Measurements from ENCODE around the gene SGF29.
"Not testable (repeated sequence)": the region's sequence is repeated elsewhere in the genome, so short reads cannot be mapped to it uniquely, and the experiment has no call there.

Gene SGF29

GRCh38 chr16:28524681-28525171, 29.0 kb upstream of the SGF29 start:
- no peaks in the 10 kb centered on the region for H3K79me2 ChIP-seq (ENCODE audit: insufficient read depth, low read length)
- no peak overlapping the region; the same call in 1 of the 2 replicates for H2AFZ ChIP-seq (ENCODE audit: low read depth, low read length)
- no peaks in the 10 kb centered on the region for H4K20me1 ChIP-seq (ENCODE audit: insufficient read depth, low read length)
- no peaks in the 10 kb centered on the region for H3K9me3 ChIP-seq (ENCODE audit: insufficient read depth, low read length, severe bottlenecking)
- ATAC-seq (ENCODE audit: insufficient read depth, low read depth) = no peak
- no peak overlapping the region for H3K27ac ChIP-seq (ENCODE audit: low read length)
- H3K4me1 ChIP-seq (ENCODE audit: insufficient read depth, low read length) = no peaks in the 10 kb centered on the region
- no peaks in the 10 kb centered on the region for H3K36me3 ChIP-seq (ENCODE audit: insufficient read depth, low read length)
- H3K4me2 ChIP-seq (ENCODE audit: insufficient read depth, low read length) = no peak overlapping the region
- no peak for DNase-seq
- no peaks in the 10 kb centered on the region for H3K27me3 ChIP-seq (ENCODE audit: insufficient read depth, low read length, poor library complexity)
- no peak overlapping the region for H3K4me3 ChIP-seq (ENCODE audit: low read depth in 1 of 2, low read length in 2 of 2)
- TF ChIP-seq, protein P1, sequence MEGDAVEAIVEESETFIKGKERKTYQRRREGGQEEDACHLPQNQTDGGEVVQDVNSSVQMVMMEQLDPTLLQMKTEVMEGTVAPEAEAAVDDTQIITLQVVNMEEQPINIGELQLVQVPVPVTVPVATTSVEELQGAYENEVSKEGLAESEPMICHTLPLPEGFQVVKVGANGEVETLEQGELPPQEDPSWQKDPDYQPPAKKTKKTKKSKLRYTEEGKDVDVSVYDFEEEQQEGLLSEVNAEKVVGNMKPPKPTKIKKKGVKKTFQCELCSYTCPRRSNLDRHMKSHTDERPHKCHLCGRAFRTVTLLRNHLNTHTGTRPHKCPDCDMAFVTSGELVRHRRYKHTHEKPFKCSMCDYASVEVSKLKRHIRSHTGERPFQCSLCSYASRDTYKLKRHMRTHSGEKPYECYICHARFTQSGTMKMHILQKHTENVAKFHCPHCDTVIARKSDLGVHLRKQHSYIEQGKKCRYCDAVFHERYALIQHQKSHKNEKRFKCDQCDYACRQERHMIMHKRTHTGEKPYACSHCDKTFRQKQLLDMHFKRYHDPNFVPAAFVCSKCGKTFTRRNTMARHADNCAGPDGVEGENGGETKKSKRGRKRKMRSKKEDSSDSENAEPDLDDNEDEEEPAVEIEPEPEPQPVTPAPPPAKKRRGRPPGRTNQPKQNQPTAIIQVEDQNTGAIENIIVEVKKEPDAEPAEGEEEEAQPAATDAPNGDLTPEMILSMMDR (IDR thresholded peaks at IDR 0.05; ENCODE audit: borderline replicate concordance, extremely low read depth, low read length, poor library complexity, severe bottlenecking) = no peak
- TF ChIP-seq EZH2 (IDR thresholded peaks at IDR 0.05; ENCODE audit: borderline replicate concordance, low read depth, low read length, severe bottlenecking) = no peak
- H3K9ac ChIP-seq (ENCODE audit: low read depth, low read length) = no peak overlapping the region

DNA sequence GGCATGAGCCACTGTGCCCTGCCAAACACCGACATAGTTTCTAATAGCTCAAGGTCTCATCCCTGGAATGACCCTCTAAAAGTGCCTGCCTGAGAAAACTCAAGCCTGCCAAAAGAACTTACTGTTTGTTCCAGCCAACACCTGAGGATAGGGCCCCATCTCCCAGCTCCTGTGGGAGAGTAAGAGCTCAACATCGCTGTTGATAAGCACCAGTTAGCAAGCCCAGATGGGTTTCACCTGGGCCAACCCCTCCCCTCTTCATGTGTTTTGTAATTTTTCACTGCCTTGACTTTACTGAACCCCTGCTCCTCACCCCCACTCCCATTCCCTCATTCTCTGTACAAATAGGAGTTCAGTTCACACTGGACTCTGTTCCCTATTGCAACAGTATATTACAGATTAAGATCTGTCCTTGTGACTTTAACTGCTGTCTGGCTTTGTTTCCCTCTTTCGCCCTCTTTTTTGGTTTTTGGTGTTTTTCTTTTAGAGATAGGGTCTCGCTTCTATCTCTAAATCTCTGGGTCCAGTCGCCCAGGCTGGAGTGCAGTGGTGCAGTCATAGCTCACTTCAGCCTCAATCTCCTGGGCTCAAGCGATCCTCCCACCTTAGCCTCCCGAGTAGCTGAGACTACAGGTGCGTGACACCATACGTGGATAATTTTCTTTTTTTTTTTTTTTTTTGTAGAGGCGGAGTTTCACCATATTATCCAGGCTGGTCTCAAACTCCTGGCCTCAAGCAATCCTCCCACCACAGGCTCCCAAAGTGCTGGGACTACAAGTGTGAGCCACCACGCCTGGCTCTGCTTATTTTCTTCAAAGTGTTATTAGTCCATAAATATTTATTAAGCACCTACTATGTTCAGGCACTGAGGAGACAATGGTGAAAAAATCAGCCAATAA, 27.3 kb upstream of the SGF29 start:
- no peaks in the 10 kb centered on the region for H4K20me1 ChIP-seq (ENCODE audit: insufficient read depth, low read length)
- H3K27ac ChIP-seq (ENCODE audit: low read length) = no peak overlapping the region
- H3K4me2 ChIP-seq (ENCODE audit: insufficient read depth, low read length) = no peak overlapping the region
- ATAC-seq (ENCODE audit: insufficient read depth, low read depth) (no peak), DNase-seq (no peak)
- TF ChIP-seq, protein P1 (IDR thresholded peaks at IDR 0.05; ENCODE audit: borderline replicate concordance, extremely low read depth, low read length, poor library complexity, severe bottlenecking) = no peak
- TF ChIP-seq EZH2 (IDR thresholded peaks at IDR 0.05; ENCODE audit: borderline replicate concordance, low read depth, low read length, severe bottlenecking) = no peak
- H3K9ac ChIP-seq (ENCODE audit: low read depth, low read length) = no peak overlapping the region
- H2AFZ ChIP-seq (ENCODE audit: low read depth, low read length) = no peak overlapping the region
- H3K79me2 ChIP-seq (ENCODE audit: insufficient read depth, low read length) = no peaks in the 10 kb centered on the region
- no peak overlapping the region for H3K4me3 ChIP-seq (ENCODE audit: low read depth in 1 of 2, low read length in 2 of 2)
- H3K36me3 ChIP-seq (ENCODE audit: insufficient read depth, low read length) = no peaks in the 10 kb centered on the region
- H3K9me3 ChIP-seq (ENCODE audit: insufficient read depth, low read length, severe bottlenecking) = no peaks in the 10 kb centered on the region
- no peaks in the 10 kb centered on the region for H3K4me1 ChIP-seq (ENCODE audit: insufficient read depth, low read length)
- H3K27me3 ChIP-seq (ENCODE audit: insufficient read depth, low read length, poor library complexity) = no peaks in the 10 kb centered on the region

- not testable (repeated sequence) for H3K4me1 ChIP-seq (ENCODE audit: insufficient read depth, low read length)
These were observed 26.5 kb upstream of the SGF29 start for GRCh38 chr16:28527100-28527785.

GRCh38 chr16:28527985-28528384, 25.7 kb upstream of the SGF29 start:
- no peaks in the 10 kb centered on the region for H3K36me3 ChIP-seq (ENCODE audit: insufficient read depth, low read length)
- TF ChIP-seq EZH2 (IDR thresholded peaks at IDR 0.05; ENCODE audit: borderline replicate concordance, low read depth, low read length, severe bottlenecking) = no peak
- TF ChIP-seq, protein P1 (IDR thresholded peaks at IDR 0.05; ENCODE audit: borderline replicate concordance, extremely low read depth, low read length, poor library complexity, severe bottlenecking) = no peak
- no peaks in the 10 kb centered on the region for H3K4me1 ChIP-seq (ENCODE audit: insufficient read depth, low read length)
- H4K20me1 ChIP-seq (ENCODE audit: insufficient read depth, low read length) = no peaks in the 10 kb centered on the region
- DNase-seq = no peak
- H3K4me3 ChIP-seq (ENCODE audit: low read depth in 1 of 2, low read length in 2 of 2) = no peak overlapping the region
- no peak overlapping the region for H2AFZ ChIP-seq (ENCODE audit: low read depth, low read length)
- H3K27ac ChIP-seq (ENCODE audit: low read length) = no peak overlapping the region
- no peaks in the 10 kb centered on the region for H3K79me2 ChIP-seq (ENCODE audit: insufficient read depth, low read length)
- no peaks in the 10 kb centered on the region for H3K9me3 ChIP-seq (ENCODE audit: insufficient read depth, low read length, severe bottlenecking)
- H3K4me2 ChIP-seq (ENCODE audit: insufficient read depth, low read length) = no peak overlapping the region
- H3K27me3 ChIP-seq (ENCODE audit: insufficient read depth, low read length, poor library complexity) = no peaks in the 10 kb centered on the region
- H3K9ac ChIP-seq (ENCODE audit: low read depth, low read length) = no peak overlapping the region
- ATAC-seq (ENCODE audit: insufficient read depth, low read depth) = no peak

More at GRCh38 chr16:28527100-28527785, 26.5 kb upstream of the SGF29 start:
- not testable (repeated sequence) for H3K9ac ChIP-seq (ENCODE audit: low read depth, low read length); H3K79me2 ChIP-seq (ENCODE audit: insufficient read depth, low read length); DNase-seq; H3K27me3 ChIP-seq (ENCODE audit: insufficient read depth, low read length, poor library complexity); H2AFZ ChIP-seq (ENCODE audit: low read depth, low read length); H3K27ac ChIP-seq (ENCODE audit: low read length); ATAC-seq (ENCODE audit: insufficient read depth, low read depth); H4K20me1 ChIP-seq (ENCODE audit: insufficient read depth, low read length); H3K36me3 ChIP-seq (ENCODE audit: insufficient read depth, low read length); H3K4me3 ChIP-seq (ENCODE audit: low read depth in 1 of 2, low read length in 2 of 2); H3K4me2 ChIP-seq (ENCODE audit: insufficient read depth, low read length); H3K9me3 ChIP-seq (ENCODE audit: insufficient read depth, low read length, severe bottlenecking)

All from DND-41 (cell line).